Measurements from ENCODE around the gene EVX1.
A peak's percentile ranks its signal among the peaks of the same experiment; 100 is the strongest.

The EVX1 gene

DNA sequence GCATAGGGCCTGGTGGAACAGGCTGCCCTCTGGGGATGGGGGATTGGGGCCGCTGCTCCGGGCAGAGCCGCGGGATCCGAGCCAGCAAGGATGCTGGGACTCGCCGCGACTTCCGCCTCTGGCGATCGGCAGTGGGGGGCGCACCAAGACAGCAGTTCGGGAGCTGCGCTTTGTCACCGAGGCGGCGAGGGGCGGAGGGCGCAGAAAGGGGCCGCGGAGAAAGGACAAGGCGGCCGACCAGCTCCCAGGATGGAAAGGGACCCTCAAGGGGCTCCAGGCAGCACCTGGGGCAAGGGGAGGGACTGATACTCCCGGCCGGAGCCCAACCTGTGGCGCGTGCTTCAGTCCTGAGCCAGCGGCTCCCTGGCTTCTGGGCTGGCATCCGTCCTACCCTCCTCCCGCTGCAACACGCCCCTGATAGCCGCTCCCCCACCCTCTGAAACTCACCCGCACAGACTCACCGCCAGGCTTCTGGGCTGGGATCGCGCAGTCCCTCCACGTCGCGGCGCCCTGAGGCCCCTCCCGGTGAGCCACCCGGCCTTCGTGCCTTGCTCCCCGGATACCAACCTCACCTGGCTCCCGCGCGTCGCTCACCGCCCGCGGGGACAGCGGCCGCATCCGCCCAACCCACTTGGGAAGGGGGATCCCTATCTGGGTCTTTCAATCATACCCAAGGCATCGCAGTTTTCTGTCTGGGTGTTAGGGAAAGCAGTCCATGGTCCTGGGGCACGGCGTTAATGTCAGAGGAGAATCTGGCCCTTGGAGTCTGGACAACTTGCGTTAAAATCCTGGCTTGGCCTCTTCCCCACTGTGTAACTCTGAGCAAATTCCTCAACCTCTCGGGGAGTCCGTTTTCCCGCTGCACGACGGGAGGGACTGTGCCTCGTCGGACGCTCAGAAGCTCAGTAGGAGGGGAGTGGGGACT, 7.0 kb upstream of the EVX1 start:
- no peak for DNase-seq

DNA sequence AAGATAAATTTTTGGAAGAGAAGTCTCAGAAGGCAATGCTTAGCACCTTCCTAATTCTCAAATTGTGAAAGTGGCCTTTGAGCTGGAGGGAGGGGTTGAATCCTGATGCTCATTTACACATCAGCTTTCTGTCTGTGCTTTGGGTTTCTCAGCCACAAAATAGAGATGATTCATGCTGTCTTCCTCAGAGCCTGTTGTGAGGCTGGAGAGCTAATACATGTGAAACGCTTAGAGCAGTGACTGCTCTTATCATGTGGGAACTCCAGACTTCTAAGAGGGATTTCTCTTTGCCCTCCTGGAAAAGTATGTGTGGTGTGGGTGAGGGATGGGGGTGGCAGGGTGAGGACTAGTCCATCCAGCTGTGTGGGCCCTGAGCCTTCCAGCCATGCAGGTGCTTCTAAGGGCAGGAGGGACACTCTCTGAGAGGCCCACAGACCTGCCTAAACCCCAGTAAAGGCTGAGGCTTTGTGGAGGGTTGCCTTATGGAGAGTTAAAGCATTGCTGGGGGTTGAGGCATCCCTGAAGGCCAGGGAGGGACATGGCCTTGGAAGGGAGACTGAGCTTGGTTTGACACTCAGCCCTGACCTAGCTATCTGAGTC, 4.8 kb upstream of the EVX1 start:
- DNase-seq = no peak

DNA sequence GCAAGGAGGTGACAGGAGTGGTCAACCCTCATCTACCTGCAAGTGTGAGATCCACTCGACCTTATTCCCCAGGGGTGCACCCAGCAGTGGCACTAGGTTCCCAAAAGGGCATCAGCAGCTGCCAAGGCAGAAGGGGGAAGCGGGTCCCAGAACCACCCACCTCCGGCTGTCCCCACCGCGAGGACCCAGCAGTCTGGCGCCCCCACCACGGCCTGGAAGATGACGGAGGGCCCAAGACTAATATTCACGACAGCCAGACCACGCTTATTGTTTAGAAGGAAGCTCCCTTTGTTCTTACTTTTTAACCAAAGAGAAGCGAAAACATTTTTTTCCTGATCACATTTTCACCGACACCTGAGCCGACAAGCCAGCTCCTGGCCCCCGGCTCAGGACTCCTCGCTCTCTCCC, 3.6 kb upstream of the EVX1 start:
- DNase-seq = no peak

DNA sequence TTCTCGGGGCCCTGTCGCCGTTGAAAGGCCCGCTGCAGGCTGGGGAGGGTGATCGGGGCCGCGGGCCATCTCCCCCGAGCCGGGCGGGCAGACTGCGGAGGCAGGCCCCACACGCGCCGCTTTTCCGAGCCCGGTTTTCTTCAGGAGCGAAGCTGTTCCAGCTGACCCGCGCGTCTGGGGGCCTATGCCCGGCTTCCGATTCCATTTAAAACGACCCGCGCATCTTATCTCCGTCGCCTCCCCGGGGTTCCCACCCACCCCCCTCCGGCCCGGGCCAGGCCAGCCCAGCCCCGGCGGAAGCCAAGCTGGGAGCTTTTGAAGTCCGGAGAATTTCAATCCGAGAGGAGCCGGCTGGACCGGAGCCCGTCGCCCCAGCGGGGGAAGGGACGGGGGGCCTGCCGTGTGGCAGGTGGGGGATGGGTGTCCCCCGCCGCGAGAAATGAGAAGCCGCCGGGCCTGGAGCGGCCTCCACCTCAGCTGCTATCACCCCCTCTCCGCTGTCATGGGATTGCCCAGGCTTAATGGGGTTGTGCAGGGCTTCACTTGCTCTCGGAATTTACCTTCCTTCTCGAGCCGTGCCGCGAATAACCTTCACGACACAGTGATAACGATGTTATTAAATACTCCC, 3.1 kb upstream of the EVX1 start:
- peak; percentile 53 for DNase-seq

DNA sequence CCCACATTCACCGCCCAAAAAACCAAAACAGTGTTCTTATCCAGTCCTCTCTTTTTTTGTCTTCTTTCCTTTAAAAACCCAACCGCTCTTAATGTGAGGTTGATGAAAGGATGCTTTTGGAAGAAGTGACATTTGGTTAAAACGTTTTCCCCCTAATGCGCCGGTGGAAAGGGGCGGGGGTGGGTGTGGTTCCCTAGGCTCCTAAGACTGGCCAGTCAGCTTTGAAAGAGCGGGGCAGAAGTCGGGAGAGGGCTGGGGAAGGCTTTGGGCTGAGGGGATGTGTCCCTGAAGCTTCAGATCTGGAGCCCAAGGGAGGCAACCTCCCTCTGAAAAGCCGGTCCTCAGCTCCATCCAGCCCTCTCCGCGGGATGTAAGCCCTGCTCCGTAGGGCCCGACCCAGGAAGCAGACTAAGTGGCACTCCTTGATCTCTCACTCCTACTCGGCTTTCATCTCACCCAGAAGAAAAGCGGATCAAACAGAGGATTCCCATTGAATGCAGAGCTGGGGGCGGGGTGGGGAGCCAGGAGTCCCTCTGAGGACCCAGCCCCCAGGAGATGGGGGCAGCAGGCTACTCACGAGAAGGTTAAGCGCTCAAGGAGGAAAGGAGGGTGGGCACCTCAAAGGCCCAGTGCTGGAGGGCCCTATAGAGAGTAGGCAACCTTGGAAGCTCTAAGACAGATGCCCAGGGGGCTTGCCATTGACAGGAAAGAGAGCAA, 2.4 kb upstream of the EVX1 start:
- DNase-seq = no peak

DNA sequence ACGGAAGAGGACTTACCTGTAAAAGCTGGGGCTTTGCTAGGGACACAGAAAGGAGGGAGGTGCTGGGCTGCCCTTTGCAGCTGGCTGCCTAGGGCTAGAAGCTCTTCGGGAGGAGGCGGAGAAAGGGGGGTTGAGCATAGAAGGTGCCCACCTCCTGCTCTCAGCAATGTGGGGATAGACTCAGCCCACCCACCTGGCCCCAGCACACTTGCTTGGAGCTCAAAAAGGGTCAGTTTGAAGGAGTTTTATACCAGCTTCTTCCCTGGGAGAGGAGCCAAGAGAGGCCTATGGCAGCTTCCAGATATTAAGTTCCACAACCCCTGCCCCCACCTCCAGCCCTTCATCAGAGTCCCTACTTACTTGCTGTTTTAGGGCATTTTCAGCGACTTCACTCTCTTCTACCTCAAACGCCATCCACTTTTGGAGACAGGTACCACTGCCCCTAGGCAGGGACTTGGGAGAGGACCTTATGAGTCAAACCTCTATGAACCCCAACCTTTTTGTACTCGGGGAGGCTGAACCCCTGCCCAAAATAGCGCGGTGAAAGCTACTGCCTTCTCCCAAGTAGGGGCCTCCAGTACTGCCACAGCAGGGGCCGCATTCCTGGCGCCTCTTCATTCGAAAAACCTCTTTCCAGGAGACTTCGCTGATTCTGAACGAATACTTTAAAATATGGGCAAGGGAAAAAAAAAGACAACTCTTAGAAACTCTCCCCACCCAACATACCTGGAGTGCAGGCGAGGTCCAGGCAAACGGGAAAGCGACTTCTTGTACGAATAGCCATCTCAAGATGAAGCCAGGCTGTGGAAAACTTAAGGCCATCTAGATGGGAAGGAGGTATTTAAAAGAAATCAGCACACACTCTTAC, 1.2 kb upstream of the EVX1 start:
- no peak for DNase-seq

DNA sequence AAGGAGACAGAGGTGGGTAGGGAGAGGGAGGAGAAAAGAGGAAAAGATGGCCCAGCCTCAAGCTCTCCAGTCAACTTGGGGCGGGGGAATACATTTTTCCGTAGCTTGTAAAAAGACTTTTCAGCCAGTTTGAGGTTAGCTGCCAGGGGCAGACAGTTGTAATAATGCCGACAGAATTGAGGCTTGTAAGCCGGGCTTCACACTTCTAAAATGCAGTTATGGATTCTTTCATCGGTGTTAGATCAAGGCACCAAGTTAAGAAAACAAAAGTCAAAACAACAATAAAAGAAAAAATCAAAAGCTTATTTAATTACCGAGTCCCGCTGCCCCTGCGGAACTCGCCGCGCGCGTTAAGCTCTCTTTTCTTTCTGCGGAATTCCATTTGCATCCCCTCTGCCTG, 448 bp upstream of the EVX1 start:
- DNase-seq = no peak

DNA sequence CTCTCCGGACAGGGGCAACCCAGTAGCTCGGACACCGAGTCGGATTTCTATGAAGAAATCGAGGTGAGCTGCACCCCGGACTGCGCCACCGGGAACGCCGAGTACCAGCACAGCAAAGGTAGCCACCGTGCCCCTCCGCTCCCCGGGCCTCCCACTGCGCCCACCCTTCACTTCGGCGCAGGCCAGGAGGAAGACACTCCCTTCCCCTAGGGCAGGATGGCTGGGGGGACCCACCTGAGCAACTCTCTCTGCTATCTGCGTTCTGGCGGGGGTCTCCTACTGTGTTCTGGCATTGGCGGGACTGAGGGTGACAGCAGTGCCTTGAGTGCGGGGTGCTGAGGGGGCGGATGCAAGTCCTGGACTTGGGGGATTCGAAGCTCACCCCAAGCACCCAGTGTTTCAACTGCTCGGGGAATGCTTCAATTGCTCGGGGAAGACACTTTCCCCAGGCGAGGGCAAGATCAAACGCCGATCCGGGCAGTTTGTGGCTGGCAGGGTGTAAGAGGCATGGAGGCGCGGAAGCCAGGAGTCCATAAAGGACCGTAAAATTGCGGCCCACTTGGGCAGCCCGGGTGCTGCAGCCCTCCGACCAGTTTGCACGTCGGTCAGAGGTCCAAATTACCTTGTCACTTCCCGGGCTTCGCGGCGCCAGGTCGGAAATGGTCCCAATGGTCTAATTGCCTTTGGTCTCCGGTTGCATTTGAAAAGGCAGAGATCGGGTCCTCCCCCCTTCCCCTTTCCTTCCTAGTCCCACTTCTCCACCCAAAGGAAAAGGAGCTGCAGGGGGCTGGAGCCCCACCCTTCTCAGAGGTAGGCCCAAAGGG, 950 bp downstream of the EVX1 start:
- DNase-seq = peak; percentile 56

DNA sequence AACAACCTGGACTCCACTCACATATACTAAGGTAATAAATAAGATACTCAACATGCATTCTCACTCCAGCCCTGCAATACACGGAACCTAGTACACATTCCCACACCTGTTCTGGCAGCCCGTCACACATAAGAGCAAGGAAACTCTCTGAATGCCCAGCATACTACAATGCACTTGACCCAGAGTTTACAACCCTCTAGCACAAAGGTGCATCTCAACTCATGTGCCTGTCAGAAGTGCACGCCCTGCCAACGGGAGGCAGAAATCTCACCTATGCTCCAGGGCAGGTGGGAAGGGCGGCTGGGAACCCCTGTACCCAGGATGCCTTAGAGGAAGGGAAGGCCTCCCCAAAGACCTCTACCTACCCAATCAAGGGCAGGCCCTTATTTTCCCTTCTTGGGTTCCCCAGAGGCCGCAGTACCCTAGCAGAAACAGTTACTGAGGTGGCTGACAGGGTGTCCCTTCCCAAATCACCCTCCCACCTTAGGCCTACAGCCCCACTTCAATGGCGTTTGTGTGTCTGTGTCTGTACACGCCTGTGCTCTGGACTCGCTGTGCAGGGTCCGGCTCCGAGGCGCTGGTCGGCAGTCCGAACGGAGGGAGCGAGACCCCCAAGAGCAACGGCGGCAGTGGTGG, 2.0 kb downstream of the EVX1 start:
- DNase-seq = no peak

DNA sequence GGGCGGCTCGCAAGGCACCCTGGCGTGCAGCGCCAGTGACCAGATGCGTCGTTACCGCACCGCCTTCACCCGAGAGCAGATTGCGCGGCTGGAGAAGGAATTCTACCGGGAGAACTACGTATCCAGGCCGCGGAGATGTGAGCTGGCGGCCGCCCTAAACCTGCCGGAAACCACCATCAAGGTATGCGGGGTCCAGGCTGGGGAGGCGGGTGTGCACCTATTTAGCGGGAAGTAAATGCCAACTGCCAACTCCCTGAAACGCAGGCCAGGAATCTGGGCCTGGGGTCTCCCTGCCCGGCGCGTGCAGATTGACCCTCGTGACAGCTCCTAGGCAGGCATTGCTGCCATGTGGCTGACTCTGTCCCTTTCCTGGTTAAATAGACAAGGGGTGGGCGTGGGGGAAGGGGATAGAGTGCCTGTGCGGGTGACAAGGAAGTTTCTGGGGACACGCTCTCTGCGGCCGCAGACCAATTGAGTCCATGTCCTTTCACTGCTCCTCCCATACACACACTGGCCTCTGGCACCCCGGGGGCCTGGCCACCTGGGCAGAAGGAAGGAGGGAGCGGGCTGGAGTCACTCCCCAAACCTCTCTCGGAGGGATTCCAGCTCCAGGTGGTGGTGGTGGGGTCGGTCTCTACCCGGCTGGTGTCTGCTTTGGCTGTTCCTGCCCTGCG, 2.7 kb downstream of the EVX1 start:
- DNase-seq = peak; percentile 54

DNA sequence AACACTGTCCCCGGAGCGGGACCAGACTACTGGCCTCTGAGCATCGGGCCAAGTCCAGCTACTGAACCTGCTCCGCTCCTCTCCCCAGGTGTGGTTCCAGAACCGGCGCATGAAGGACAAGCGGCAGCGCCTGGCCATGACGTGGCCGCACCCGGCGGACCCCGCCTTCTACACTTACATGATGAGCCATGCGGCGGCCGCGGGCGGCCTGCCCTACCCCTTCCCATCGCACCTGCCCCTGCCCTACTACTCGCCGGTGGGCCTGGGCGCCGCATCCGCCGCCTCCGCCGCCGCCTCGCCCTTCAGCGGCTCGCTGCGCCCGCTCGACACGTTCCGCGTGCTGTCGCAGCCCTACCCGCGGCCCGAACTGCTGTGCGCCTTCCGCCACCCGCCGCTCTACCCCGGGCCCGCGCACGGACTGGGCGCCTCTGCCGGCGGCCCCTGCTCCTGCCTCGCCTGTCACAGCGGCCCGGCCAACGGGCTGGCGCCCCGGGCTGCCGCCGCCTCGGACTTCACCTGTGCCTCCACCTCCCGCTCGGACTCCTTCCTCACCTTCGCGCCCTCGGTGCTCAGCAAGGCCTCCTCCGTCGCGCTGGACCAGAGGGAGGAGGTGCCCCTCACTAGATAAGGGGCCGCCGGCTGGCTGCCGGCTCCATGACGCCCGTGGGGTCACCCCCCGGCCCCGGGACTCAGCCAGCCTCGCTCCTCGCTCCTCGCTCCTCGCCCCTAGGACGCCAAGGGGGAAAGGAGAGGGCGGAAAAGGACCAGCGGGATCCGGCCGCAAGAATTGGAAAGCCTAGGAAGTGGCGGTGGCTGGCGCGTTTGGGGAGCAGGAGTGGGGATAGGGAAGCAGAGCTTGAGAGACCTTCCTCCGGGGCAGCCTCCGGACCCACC, 3.4 kb downstream of the EVX1 start:
- DNase-seq = peak; percentile 57

DNA sequence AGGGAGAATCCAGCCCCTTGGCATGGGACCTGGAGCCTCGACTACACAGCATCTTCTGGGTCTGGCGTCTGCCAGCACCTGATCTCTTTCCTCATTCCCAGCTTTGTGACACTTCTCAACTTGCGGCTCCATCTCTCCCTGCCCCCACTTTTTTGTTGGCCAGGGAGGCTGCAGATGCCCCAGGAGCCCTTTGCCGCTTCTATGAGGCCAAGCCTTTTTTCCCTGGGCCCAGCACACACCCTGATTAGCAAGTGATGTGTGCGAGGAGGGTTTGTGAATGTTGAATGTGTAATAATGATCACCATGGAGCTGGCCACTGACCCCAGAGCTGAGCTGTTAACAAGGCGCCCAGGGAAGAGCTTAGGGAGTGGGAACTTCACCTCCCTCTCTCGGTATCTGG, 4.4 kb downstream of the EVX1 start:
- no peak for DNase-seq

DNA sequence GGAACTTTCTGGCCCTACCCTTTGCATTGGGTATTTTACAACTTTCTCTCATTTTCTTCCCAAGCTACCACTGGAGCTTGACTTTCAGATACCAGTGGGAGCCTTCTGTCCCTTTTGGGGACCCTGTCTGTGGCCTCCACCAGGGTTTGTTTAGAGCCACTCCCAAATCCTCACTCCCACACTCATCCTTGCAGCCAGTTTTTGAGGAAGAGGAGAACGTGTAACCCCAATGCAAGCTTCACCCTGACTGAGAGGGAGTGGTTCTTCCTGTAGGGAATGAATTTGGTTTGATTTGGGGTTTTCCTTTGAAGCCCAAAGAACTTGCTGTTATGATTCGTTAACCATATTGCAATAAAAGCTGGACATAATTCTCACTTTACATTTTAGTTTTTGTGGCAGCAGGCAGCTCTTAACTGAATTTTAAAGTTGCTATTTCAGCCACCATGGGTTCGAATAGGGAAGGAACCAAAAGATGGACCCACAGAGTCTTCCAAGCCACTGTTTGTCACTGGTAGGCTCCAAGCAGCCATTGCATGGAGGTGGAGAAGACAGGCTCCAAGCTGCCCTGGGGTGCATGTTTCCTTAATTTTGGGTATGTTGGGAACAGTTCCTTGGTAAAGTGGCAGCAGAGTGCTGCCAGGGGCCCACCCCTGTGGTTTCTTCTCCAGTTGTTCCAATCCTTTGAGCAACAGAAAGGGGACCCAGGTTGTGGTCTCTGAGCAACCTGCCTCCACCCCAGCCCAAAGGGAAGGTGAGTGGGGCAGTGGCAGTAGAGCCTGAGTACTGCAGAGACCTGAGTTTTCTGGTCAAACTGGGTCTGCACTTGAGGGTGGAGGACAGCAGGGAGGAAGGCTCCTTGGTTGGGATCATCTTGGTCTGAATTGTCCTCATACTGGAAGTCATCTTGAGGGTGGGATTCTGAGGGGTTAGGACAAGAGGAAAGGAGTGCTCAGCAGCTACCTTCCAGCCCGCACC, 5.1 kb downstream of the EVX1 start:
- no peak for DNase-seq

DNA sequence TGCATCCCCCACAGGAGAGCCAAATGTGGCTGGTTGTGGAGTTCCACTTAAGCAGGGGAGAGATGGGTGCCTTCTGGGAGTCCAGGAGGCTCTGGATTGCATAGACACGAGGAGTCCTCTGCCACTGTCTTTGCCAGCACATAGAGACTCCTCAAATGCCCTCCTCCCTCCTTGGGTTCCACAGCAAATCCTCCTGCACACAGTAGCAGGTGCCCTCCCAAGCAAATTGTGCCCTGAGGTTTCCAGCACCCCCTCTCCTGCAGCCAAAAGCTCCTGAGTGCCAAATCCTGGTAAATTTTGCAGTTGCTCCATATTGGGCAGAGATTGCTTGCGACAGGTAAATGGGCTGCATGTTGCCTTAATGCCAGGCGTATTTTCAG, 5.8 kb downstream of the EVX1 start:
- DNase-seq = peak; percentile 29

DNA sequence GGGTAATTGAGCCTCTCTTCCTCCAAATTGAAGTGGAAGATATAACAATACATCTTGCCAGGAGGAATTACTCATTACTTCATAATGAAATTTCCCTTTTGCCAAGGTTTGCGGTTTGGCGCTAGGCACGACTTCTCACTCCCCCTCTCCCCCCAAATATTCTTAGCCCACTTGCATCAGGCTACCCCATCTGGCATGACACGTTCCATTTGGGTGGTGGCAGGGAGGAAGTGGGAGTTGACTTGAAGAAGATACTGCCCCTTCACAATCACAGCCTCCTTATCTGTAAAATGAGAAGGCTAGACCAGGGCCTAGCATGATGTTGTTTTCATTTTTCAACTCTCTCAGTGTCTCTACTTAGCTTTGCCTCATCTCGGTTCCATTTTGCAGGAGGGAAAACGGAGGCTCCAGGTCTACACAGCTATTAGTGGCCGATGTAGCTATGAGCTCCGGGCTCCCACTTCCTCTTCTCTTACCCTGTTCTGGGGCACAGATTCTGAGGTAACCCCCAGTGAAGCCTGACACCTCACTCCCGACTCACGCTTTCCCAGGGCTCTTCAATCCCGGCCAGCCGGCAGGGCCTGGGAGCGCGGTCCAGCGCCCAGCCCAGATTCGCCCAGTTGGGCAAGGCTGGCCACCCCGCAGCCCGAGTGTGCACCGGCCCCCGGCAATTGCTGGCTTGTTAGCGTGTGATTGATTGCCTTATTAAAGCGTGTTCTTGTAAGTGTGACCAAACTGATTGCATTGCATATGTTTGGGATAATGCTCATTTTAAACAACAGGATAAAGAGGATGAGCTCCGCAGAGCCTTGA, 6.5 kb downstream of the EVX1 start:
- DNase-seq = peak; percentile 45

DNA sequence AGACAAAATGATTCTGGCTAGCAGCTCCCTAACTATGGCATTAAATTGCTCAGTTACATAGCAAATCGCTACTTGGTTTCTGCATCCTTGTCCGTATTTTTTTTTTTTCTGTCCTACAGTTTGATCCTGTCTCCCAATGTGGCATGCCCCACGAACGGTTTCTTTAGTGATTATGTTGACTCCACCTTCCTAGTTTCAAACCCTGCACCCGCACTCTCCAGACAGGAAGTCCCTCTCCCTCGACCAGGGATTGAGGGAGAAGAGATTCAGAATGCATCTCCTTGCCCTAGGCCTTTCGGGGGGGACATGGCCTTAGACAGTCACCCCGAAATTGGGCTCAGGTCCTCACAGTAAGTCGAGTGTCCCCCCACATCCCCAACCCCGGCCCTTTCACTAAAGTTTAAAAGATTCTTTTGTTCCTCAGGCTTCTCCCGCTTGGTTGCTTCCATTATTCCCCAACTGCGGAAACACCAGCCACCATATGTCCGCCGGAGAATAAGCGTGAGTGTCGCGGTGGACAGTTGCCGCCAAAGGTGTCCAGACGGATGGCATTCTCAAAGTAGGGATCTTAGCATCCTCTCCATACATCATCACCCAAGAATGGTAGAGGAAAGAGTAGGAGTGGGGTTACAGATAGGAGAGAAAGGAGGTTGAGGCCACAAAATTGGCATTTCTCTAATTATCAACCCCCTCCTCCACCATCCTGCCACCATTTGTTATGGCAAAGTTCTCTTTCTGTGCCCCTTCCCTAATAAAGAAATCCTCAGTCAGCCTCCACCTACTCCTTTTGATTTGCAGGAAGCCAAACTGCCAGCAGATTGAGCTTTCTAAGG, 7.3 kb downstream of the EVX1 start:
- peak; percentile 23 for DNase-seq
